HepG2 (cell line): ENCODE results near the gene DSC2. TPM values are rescaled to one million over a fixed set of nuclear protein-coding genes. Genes with fewer than 3 reads are reported as not detected.

Experiments
- AGO2 ChIP-seq: fragments of 200-400 bp; formaldehyde crosslinking; optimal IDR thresholded peaks from 2 replicates; pipeline ENCODE3; 2017; ENCODE audit warnings: mild to moderate bottlenecking, low read depth, low read length, moderate library complexity
- BCL6 ChIP-seq: IDR thresholded peaks from 2 replicates; pipeline ENCODE4 v1.6.1; 2016; ENCODE audit warnings: missing genetic modification reagents, missing compliant biosample characterization
- CHCHD3 ChIP-seq: sonication (generic); formaldehyde crosslinking; IDR thresholded peaks from 2 replicates; pipeline ENCODE4 v1.8.0; 2022; ENCODE audit warnings: mild to moderate bottlenecking, missing genetic modification reagents, moderate library complexity
- CSRNP1 ChIP-seq: sonication (generic); formaldehyde crosslinking; IDR thresholded peaks from 2 replicates; pipeline ENCODE4 v1.8.1; 2023; ENCODE audit warnings: mild to moderate bottlenecking, missing genetic modification reagents
- GLI4 ChIP-seq: sonication (generic); formaldehyde crosslinking; IDR thresholded peaks from 2 replicates; pipeline ENCODE4 v1.5.1; 2020; ENCODE audit warnings: missing genetic modification reagents, mild to moderate bottlenecking, moderate library complexity, borderline replicate concordance
- HNF4A ChIP-seq: sonication (generic); formaldehyde crosslinking; IDR thresholded peaks from 2 replicates; pipeline ENCODE4 v1.4.0; 2020; ENCODE audit warnings: missing genetic modification reagents
- JDP2 ChIP-seq: sonication (generic); formaldehyde crosslinking; IDR thresholded peaks from 2 replicates; pipeline ENCODE4 v1.8.1; 2022; ENCODE audit warnings: missing genetic modification reagents, borderline replicate concordance
- KLF12 ChIP-seq: sonication (generic); formaldehyde crosslinking; IDR thresholded peaks from 2 replicates; pipeline ENCODE4 v1.4.0; 2020; ENCODE audit warnings: missing genetic modification reagents, borderline replicate concordance
- KMT2A ChIP-seq: sonication (generic); formaldehyde crosslinking; IDR thresholded peaks from 2 replicates; pipeline ENCODE4 v1.4.0; 2020; ENCODE audit warnings: missing genetic modification reagents
- LCORL ChIP-seq, 2 experiments: fragments of 450-650 bp in 1 of 2; sonication (generic) in 1 of 2; formaldehyde crosslinking in 1 of 2; IDR thresholded peaks; 2 replicates each; pipeline versions ENCODE4 v1.5.0 to v1.6.1; 2017 to 2020; ENCODE audit warnings: antibody characterized with exemption in 1 of 2, missing genetic modification reagents in 1 of 2
- MAX ChIP-seq: IDR thresholded peaks from 2 replicates; pipeline ENCODE4 v1.6.1; 2012; ENCODE audit warnings: inconsistent platforms
- NFKB2 ChIP-seq: sonication (generic); formaldehyde crosslinking; IDR thresholded peaks from 2 replicates; pipeline ENCODE4 v1.4.0; 2020; ENCODE audit warnings: missing genetic modification reagents, borderline replicate concordance
- NR2F2 ChIP-seq: IDR thresholded peaks from 2 replicates; pipeline ENCODE4 v1.6.1; 2012; ENCODE audit warnings: low read depth, inconsistent platforms, borderline replicate concordance
- NRL ChIP-seq: sonication (generic); formaldehyde crosslinking; IDR thresholded peaks from 2 replicates; pipeline ENCODE4 v1.5.0; 2020; ENCODE audit warnings: missing genetic modification reagents, mild to moderate bottlenecking, moderate library complexity, borderline replicate concordance
- ONECUT2 ChIP-seq: sonication (generic); formaldehyde crosslinking; IDR thresholded peaks from 2 replicates; pipeline ENCODE4 v1.4.0; 2020; ENCODE audit warnings: missing genetic modification reagents
- PHF21A ChIP-seq: sonication (generic); formaldehyde crosslinking; IDR thresholded peaks from 2 replicates; pipeline ENCODE4 v1.5.0; 2020; ENCODE audit warnings: mild to moderate bottlenecking, missing genetic modification reagents
- POLR2AphosphoS5 ChIP-seq: IDR thresholded peaks from 2 replicates; pipeline ENCODE4 v1.6.1; 2012; ENCODE audit warnings: low read depth, low read length
- RAD51 ChIP-seq: fragments of 450-650 bp; IDR thresholded peaks from 2 replicates; pipeline ENCODE4 v1.6.1; 2016; ENCODE audit warnings: borderline replicate concordance
- RARA ChIP-seq: IDR thresholded peaks from 2 replicates; pipeline ENCODE4 v1.6.1; 2016; ENCODE audit warnings: missing genetic modification reagents, missing compliant biosample characterization
- REL ChIP-seq: sonication (generic); formaldehyde crosslinking; conservative IDR thresholded peaks from 2 replicates; pipeline ENCODE4 v1.8.0; 2022; ENCODE audit warnings: mild to moderate bottlenecking, missing genetic modification reagents, moderate library complexity
- RXRA ChIP-seq: sonication (generic); formaldehyde crosslinking; IDR thresholded peaks from 2 replicates; pipeline ENCODE4 v1.5.1; 2020; ENCODE audit warnings: missing genetic modification reagents
- SMAD3 ChIP-seq: sonication (generic); formaldehyde crosslinking; IDR thresholded peaks from 2 replicates; pipeline ENCODE4 v1.4.0; 2020; ENCODE audit warnings: missing genetic modification reagents
- STAG1 ChIP-seq: sonication (generic); formaldehyde crosslinking; IDR thresholded peaks from 2 replicates; pipeline ENCODE4 v1.4.0; 2020; ENCODE audit warnings: missing genetic modification reagents
- XBP1 ChIP-seq: sonication (generic); formaldehyde crosslinking; IDR thresholded peaks from 2 replicates; pipeline ENCODE4 v1.5.0; 2020; ENCODE audit warnings: missing genetic modification reagents
- ZBTB38 ChIP-seq: sonication (generic); formaldehyde crosslinking; IDR thresholded peaks from 2 replicates; pipeline ENCODE4 v1.5.1; 2020; ENCODE audit warnings: mild to moderate bottlenecking, missing genetic modification reagents
- ZNF124 ChIP-seq: sonication (generic); formaldehyde crosslinking; IDR thresholded peaks from 2 replicates; pipeline ENCODE4 v1.4.0; 2020; ENCODE audit warnings: missing genetic modification reagents
- ZNF382 ChIP-seq: sonication (generic); formaldehyde crosslinking; IDR thresholded peaks from 2 replicates; pipeline ENCODE4 v1.5.0; 2020; ENCODE audit warnings: missing genetic modification reagents, mild to moderate bottlenecking, borderline replicate concordance
- ZNF501 ChIP-seq: sonication (generic); formaldehyde crosslinking; IDR thresholded peaks from 2 replicates; pipeline ENCODE4 v1.5.1; 2020; ENCODE audit warnings: mild to moderate bottlenecking, moderate library complexity, missing genetic modification reagents
- ZNF546 ChIP-seq: sonication (generic); formaldehyde crosslinking; conservative IDR thresholded peaks from 2 replicates; pipeline ENCODE4 v1.8.1; 2023; ENCODE audit warnings: mild to moderate bottlenecking, missing genetic modification reagents
- ZNF724P ChIP-seq: sonication (generic); formaldehyde crosslinking; IDR thresholded peaks from 2 replicates; pipeline ENCODE4 v1.8.0; 2022; ENCODE audit warnings: missing genetic modification reagents, borderline replicate concordance
- ZNF788 ChIP-seq: sonication (generic); formaldehyde crosslinking; IDR thresholded peaks from 2 replicates; pipeline ENCODE4 v1.5.0; 2020; ENCODE audit warnings: mild to moderate bottlenecking, missing genetic modification reagents, borderline replicate concordance
- ZNF792 ChIP-seq: IDR thresholded peaks from 2 replicates; pipeline ENCODE4 v1.6.1; 2016
- ZSCAN20 ChIP-seq: sonication (generic); formaldehyde crosslinking; IDR thresholded peaks from 2 replicates; pipeline ENCODE4 v1.4.0; 2020; ENCODE audit warnings: missing genetic modification reagents, mild to moderate bottlenecking, borderline replicate concordance
- polyA plus RNA-seq, 8 experiments: library from polyadenylated mRNA; depleted of rRNA in 3 of 8; stranded (reverse) in 7 of 8; unstranded in 1 of 8; fragments of >200 nt; fragmentation: Illumina TruSeq in 4 of 8; extraction: Trizol in 4 of 8; gene quantifications; 2 replicates each; pipeline versions ENCODE4 v1.2.1 to v1.2.3, GENCODE V29; 2011 to 2016; ENCODE audit warnings: low read depth in 4 of 8, missing spikeins in 1 of 8, mixed read lengths in 1 of 8; ENCODE audit not compliant: insufficient read depth in 1 of 8
- total RNA-seq, 5 experiments: library from RNA; depleted of rRNA; stranded (reverse); fragments of >200 nt; fragmentation: Illumina TruSeq; extraction: Trizol; gene quantifications; 2 replicates each; pipeline ENCODE4 v1.2.3, GENCODE V29; 2016; ENCODE audit warnings: low read depth in 1 of 5

DSC2 gene
- total and polyA plus RNA-seq, 2 of the 13 experiments (the other 11 are each of a cell fraction or from before 2014, with no cell fraction given): 7.2 to 24.9 TPM

- TF ChIP-seq ZNF501 (CRISPR knock-in tag) (peak; percentile 82), CHCHD3 (no peak), SMAD3 (peak; percentile 58; the same call in 1 of the 2 replicates), BCL6 (CRISPR knock-in tag) (peak; percentile 76), ZNF546 (no peak), ONECUT2 (CRISPR knock-in tag) (no peak), ZNF124 (CRISPR knock-in tag) (no peak), ZNF788 (CRISPR knock-in tag) (peak; percentile 25; the same call in 1 of the 2 replicates), STAG1 (CRISPR knock-in tag) (peak; percentile 11; the same call in 1 of the 2 replicates), RXRA (CRISPR knock-in tag) (peak; percentile 81), PHF21A (CRISPR knock-in tag) (no peak; the same call in 1 of the 2 replicates), REL (CRISPR knock-in tag) (no peak), NFKB2 (CRISPR knock-in tag) (peak; percentile 51; the same call in 1 of the 2 replicates), ZNF792 (CRISPR knock-in tag) (0 out of 2 replicates have a peak, but pooled peaks have one; percentile 27), NR2F2 (peak; percentile 27; the same call in 1 of the 2 replicates), GLI4 (CRISPR knock-in tag) (no peak), RAD51 (no peak), HNF4A (CRISPR knock-in tag) (peak; percentile 78), KLF12 (CRISPR knock-in tag) (peak; percentile 64), XBP1 (CRISPR knock-in tag) (no peak), ZNF382 (no peak), JDP2 (CRISPR knock-in tag) (no peak), POLR2AphosphoS5 (peak; percentile 74), MAX (peak; percentile 63; the same call in 1 of the 2 replicates), LCORL (IDR thresholded peaks at IDR 0.05) (no peak), LCORL (CRISPR knock-in tag; IDR thresholded peaks at IDR 0.05) (peak; percentile 61; the same call in 1 of the 2 replicates), ZSCAN20 (CRISPR knock-in tag) (peak; percentile 70), NRL (CRISPR knock-in tag) (peak; percentile 43; the same call in 1 of the 2 replicates), RARA (CRISPR knock-in tag) (peak; percentile 87), CSRNP1 (CRISPR knock-in tag) (0 out of 2 replicates have a peak, but pooled peaks have one; percentile 48), AGO2 (peak; percentile 73), ZNF724P (CRISPR knock-in tag) (no peak), KMT2A (CRISPR knock-in tag) (peak; percentile 43; the same call in 1 of the 2 replicates), ZBTB38 (CRISPR knock-in tag) (peak; percentile 47)
These were observed at the start of gene DSC2 (continued) for GRCh38 chr18:31102025-31102684.
